ENCODE results near the gene LRBA. TPM values are rescaled to one million over a fixed set of nuclear protein-coding genes. Genes with fewer than 3 reads are reported as not detected.

The LRBA gene
- total RNA-seq, 2 donors from 2014 or later, result 55.5 to 77.7 TPM

DNA sequence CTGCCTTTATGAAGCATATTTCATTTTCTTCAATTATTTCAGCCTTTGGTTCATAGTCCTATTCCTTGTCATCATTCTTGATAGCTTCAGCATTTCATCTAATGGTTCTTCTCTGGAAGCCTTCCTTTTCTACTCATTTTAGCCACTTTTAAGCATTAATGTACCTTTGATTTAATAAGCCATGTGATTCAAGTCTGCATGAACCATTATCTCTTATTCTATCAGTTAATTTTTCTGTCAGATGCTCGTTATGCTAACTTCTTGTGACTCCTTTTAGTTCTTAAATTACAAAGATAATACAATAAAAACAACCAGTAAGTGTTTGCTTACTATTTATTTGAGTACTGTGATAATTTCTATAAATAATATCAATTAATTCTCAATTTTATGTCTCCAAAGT lies 643.2 kb downstream of the LRBA start:
- Histone ChIP-seq H3K27me3 (no peaks in the 10 kb centered on the region), H3K27ac (no peak overlapping the region), H3K4me1 (no peaks in the 10 kb centered on the region), H3K9ac (ENCODE audit: low read depth in 2 of 2, low read length in 2 of 2) (no peak overlapping the region), H3K9me3 (no peaks in the 10 kb centered on the region), H3K4me3 (no peak overlapping the region), H3K36me3 (no peaks in the 10 kb centered on the region)
- no peak for DNase-seq
- no peak for TF ChIP-seq CTCF (IDR thresholded peaks at IDR 0.05)
- intact Hi-C loops (cut with DNase I), result no loop called here

GRCh38 chr4:150369434-150370380 lies 645.4 kb downstream of the LRBA start:
- H3K27ac ChIP-seq, result no peak overlapping the region
- no peaks in the 10 kb centered on the region for H3K36me3 ChIP-seq
- intact Hi-C loops (cut with DNase I), result no loop called here
- no peaks in the 10 kb centered on the region for H3K4me1 ChIP-seq
- no peak for TF ChIP-seq CTCF (IDR thresholded peaks at IDR 0.05)
- no peak overlapping the region for H3K9ac ChIP-seq (ENCODE audit: low read depth in 2 of 2, low read length in 2 of 2)
- H3K4me3 ChIP-seq, result no peak overlapping the region
- no peaks in the 10 kb centered on the region for H3K9me3 ChIP-seq
- no peak for DNase-seq
- H3K27me3 ChIP-seq, result no peaks in the 10 kb centered on the region

GRCh38 chr4:150368667-150369066 lies 646.4 kb downstream of the LRBA start:
- Histone ChIP-seq H3K9me3 (no peaks in the 10 kb centered on the region), H3K27ac (no peak overlapping the region), H3K9ac (ENCODE audit: low read depth in 2 of 2, low read length in 2 of 2) (no peak overlapping the region), H3K36me3 (no peaks in the 10 kb centered on the region), H3K4me1 (no peaks in the 10 kb centered on the region), H3K27me3 (no peaks in the 10 kb centered on the region), H3K4me3 (no peak overlapping the region)
- intact Hi-C loops (cut with DNase I), result no loop called here
- TF ChIP-seq CTCF (IDR thresholded peaks at IDR 0.05), result no peak
- no peak for DNase-seq

- Histone ChIP-seq H3K4me1 (no peaks in the 10 kb centered on the region), H3K9me3 (no peaks in the 10 kb centered on the region), H3K27me3 (no peaks in the 10 kb centered on the region), H3K27ac (no peak overlapping the region), H3K36me3 (no peaks in the 10 kb centered on the region), H3K4me3 (no peak overlapping the region), H3K9ac (ENCODE audit: low read depth in 2 of 2, low read length in 2 of 2) (no peak overlapping the region)
- intact Hi-C loops (cut with DNase I), result no loop called here
- no peak for TF ChIP-seq CTCF (IDR thresholded peaks at IDR 0.05)
- no peak for DNase-seq
These were observed 647.8 kb downstream of the LRBA start for GRCh38 chr4:150367326-150367725.

DNA sequence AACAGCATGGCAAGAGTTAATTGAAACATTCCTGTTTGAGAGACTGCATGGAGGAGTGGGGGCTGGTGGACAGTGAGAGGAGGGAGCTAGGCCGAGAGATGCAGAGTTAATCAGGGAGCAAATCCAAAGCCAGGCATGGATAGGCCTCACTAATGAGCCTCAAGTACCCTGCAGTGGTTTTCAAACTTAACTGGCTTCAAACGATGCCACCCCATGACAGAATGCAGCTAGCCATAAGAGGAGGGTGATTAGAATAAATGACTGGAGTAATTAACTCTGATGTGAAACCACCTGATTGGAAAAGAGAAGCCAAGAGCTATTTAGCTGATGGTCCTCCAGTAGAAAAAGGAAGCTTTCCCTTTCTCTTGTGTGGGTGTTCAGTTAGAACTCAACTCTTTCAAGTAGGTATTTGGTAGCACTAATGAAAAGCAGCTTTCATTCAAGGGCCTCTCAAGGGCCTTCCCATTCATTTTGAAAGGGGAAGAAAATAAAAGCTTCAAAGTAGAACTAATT lies 648.5 kb downstream of the LRBA start:
- DNase-seq, result no peak
- H3K4me3 ChIP-seq, result no peak overlapping the region
- no peaks in the 10 kb centered on the region for H3K4me1 ChIP-seq
- no peaks in the 10 kb centered on the region for H3K9me3 ChIP-seq
- no peaks in the 10 kb centered on the region for H3K36me3 ChIP-seq
- intact Hi-C loops (cut with DNase I), result no loop called here
- H3K27ac ChIP-seq, result no peak overlapping the region
- no peak for TF ChIP-seq CTCF (IDR thresholded peaks at IDR 0.05)
- H3K9ac ChIP-seq (ENCODE audit: low read depth in 2 of 2, low read length in 2 of 2), result no peak overlapping the region
- no peaks in the 10 kb centered on the region for H3K27me3 ChIP-seq

Data from colonic mucosa (tissue), 4 donors.